Pancreas (tissue), 10 donors: Measurements from ENCODE around the gene PRMT3. TPM values are rescaled to one million over a fixed set of nuclear protein-coding genes. Genes with fewer than 3 reads are reported as not detected.

Experiments used
- ATAC-seq, 4 donors: fragments of 200-7000 bp; cut with Tn5 transposase; one replicate each; pipeline versions ENCODE4 v1.8.0 to v1.9.1; 2020; ENCODE audit warnings: mild to moderate bottlenecking in 4 of 4, moderate library complexity in 4 of 4
- DNase-seq, 6 donors: peaks; one replicate each; pipeline ENCODE4 v3.0.0-alpha.2; 2020
- FAIRE-seq: peaks from 2 replicates; lab custom pipeline; 2012; peaks lifted over from hg19 to GRCh38; lab: Jason Lieb, UNC
- H3K27ac ChIP-seq, 4 donors: fragments of 200-600 bp; sonication (generic); 1 replicate in 3 of 4; 2 replicates in 1 of 4; pipeline versions ENCODE4 v1.5.0 to v1.8.0; 2020
- H3K27me3 ChIP-seq, 4 donors: fragments of 200-600 bp; one replicate each; pipeline ENCODE4 v1.8.0; 2021
- H3K36me3 ChIP-seq, 3 donors: fragments of 200-600 bp; sonication (generic) in 1 of 3; one replicate each; pipeline versions ENCODE4 v1.5.0 to v1.8.0; 2020 to 2021
- H3K4me1 ChIP-seq, 3 donors: fragments of 200-600 bp; one replicate each; pipeline ENCODE4 v1.8.0; 2021
- H3K4me3 ChIP-seq, 4 donors: fragments of 200-600 bp; sonication (generic) in 2 of 4; one replicate each; pipeline versions ENCODE4 v1.5.0 to v1.8.0; 2020 to 2021
- H3K9me3 ChIP-seq, 4 donors: fragments of 200-600 bp; one replicate each; pipeline ENCODE4 v1.8.0; 2021
- WGBS, 2 donors: extraction: QIAGEN DNeasy Blood & Tissue Kit; methylation state at CpG; one replicate each; pipeline ENCODE4 v1.1.7; 2013; 5-methylcytosine and 5-hydroxymethylcytosine counted together
- intact Hi-C, 3 donors: fragments of 100-400 bp; cut with DNase I; formaldehyde crosslinking; loops; one replicate each; pipeline versions ENCODE4 v1.11.1 to v1.14.2; 2022
- polyA plus RNA-seq, 2 donors: library from polyadenylated mRNA; stranded (reverse); fragments of 200-250 nt; gene quantifications; one replicate each; pipeline ENCODE4 v1.2.3, GENCODE V29; 2013
- total RNA-seq, 6 donors: library from RNA; stranded (reverse); fragmentation: NEBNext Ultra II Directional in 4 of 6; extraction: Animal tissue kit (Norgen Biotek cat#: 25700) in 4 of 6; gene quantifications; one replicate each; pipeline versions ENCODE4 v1.2.1 to v1.2.4, GENCODE V29; 2021 to 2023
- TF ChIP-seq, protein P1 (sequence below), 4 donors: fragments of 200-600 bp; sonication (generic) in 3 of 4; IDR thresholded peaks; one replicate each; pipeline versions ENCODE4 v1.5.0 to v1.8.0; 2021; ENCODE audit warnings: antibody characterized with exemption in 4 of 4
- donor health status: healthy with polysubstance abuse.
- donor health status: DM: no; HTN: no; CAD: no; lungs with moderate emphysema.
- donor health status: DM: no; HTN: no; CAD: no.
- donor health status: control.
- donor health status: control.
- donor health status: Bipolar disorder and iron deficiency.
- donor health status: DM: yes; HTN: yes; CAD: no.
- donor health status: DM: no; HTN: no; CAD: no.
- donor health status: DM: no; HTN: no; CAD: no.
- donor health status: DM: yes; HTN: yes; CAD: no.

Gene PRMT3
- total and polyA plus RNA-seq, 8 donors, result 4.9 to 10.3 (median 5.9) TPM

DNA sequence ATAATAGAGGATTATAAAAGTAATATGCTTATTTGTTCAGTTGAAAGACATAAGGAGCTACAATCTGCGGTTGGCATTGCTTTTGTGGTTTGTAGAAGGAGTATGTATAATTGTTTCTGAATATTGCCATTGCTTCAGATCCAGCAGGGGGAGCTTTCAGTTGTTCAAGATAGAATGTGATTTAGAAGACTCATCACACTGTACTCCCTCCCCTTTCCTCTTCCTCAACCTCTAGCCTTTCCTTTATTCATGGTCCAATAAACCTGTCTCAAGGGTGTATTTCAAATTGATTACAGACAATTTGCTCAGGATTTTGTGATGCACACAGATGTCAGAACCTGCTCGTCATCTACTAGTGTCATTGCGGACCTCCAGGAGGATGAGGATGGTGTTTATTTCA lies 9.8 kb downstream of the PRMT3 start:
- ATAC-seq (peak in 3 of 4 donors; percentile 55 to 73 (median 68)), FAIRE-seq (no peak), DNase-seq (no peak)
- TF ChIP-seq, protein P1, sequence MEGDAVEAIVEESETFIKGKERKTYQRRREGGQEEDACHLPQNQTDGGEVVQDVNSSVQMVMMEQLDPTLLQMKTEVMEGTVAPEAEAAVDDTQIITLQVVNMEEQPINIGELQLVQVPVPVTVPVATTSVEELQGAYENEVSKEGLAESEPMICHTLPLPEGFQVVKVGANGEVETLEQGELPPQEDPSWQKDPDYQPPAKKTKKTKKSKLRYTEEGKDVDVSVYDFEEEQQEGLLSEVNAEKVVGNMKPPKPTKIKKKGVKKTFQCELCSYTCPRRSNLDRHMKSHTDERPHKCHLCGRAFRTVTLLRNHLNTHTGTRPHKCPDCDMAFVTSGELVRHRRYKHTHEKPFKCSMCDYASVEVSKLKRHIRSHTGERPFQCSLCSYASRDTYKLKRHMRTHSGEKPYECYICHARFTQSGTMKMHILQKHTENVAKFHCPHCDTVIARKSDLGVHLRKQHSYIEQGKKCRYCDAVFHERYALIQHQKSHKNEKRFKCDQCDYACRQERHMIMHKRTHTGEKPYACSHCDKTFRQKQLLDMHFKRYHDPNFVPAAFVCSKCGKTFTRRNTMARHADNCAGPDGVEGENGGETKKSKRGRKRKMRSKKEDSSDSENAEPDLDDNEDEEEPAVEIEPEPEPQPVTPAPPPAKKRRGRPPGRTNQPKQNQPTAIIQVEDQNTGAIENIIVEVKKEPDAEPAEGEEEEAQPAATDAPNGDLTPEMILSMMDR (IDR thresholded peaks at IDR 0.05), result peak in 1 of 4 donors; percentile 26
- intact Hi-C loops, result no loop called here
- Histone ChIP-seq H3K4me1 (no peaks in the 10 kb centered on the region), H3K9me3 (no peaks in the 10 kb centered on the region), H3K27ac (no peak overlapping the region), H3K27me3 (no peaks in the 10 kb centered on the region), H3K36me3 (peaks cover 0 to 19% (median 6%) of the 10 kb centered on the region in 3 donors), H3K4me3 (no peak overlapping the region)
- 70 to 81% methylated on average over 3 of the region's 3 CpGs for WGBS, 2 donors

DNA sequence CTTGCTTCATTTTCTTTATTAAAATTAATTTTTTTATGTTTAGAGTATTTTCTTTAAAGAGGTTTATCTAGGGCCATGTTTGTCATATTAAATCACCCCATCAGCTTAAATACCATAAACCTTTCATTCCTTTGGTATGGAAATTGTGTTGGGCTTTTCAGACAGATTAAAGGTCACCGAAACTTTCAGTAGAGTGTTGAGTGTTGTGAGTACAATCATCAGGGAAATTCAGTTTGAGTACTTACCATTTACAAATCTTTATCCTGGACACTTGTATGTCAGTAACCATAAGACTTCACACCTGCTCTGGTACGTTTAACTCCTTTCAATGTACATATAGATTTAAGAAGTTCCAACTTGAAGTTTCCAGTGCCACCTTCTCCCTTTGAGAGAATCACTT lies 12.0 kb downstream of the PRMT3 start:
- FAIRE-seq, result no peak

DNA sequence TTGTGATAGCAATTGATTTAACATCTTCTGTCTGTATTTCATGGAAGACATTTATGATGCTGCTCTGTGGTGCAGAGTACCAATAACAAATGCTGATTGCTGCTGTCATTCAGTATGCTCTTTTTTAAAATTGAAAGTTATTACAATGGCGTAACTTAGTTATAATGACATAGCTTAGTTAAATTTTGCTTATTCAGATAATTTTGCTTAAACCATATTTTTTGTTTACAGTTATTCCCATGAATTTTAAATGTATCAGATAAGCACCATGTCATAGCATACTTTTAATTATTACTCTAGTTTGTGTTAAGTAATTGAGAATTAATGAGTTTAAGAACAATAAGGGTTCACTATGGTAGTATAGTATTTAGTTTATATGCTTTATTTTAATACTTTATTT lies 15.5 kb downstream of the PRMT3 start:
- 96% methylated on average over 1 of the region's 1 CpG for WGBS, 2 donors
- no peaks in the 10 kb centered on the region for H3K9me3 ChIP-seq
- H3K4me3 ChIP-seq, result no peak overlapping the region
- intact Hi-C loops, result loop anchor here in 1 of 3 donors (5.0 kb wide), 1 partner anchor 204 kb away; no protein-coding TSS in a partner anchor
- no peaks in the 10 kb centered on the region for H3K4me1 ChIP-seq
- TF ChIP-seq, protein P1 (IDR thresholded peaks at IDR 0.05), result no peak
- DNase-seq (no peak), ATAC-seq (no peak), FAIRE-seq (no peak)
- H3K36me3 ChIP-seq, result peaks cover 0 to 27% (median 6%) of the 10 kb centered on the region in 3 donors
- no peak overlapping the region for H3K27ac ChIP-seq
- no peaks in the 10 kb centered on the region for H3K27me3 ChIP-seq

More for the DNA sequence above, 12.0 kb downstream of the PRMT3 start:
- TF ChIP-seq, protein P1 (IDR thresholded peaks at IDR 0.05), result no peak
- Histone ChIP-seq H3K27ac (no peak overlapping the region), H3K9me3 (no peaks in the 10 kb centered on the region), H3K36me3 (peaks cover 0 to 20% (median 6%) of the 10 kb centered on the region in 3 donors), H3K27me3 (no peaks in the 10 kb centered on the region), H3K4me3 (no peak overlapping the region), H3K4me1 (no peaks in the 10 kb centered on the region)
- ATAC-seq (no peak), DNase-seq (no peak)
- 81 to 86% methylated on average over 2 of the region's 2 CpGs for WGBS, 2 donors
- intact Hi-C loops, result no loop called here

DNA sequence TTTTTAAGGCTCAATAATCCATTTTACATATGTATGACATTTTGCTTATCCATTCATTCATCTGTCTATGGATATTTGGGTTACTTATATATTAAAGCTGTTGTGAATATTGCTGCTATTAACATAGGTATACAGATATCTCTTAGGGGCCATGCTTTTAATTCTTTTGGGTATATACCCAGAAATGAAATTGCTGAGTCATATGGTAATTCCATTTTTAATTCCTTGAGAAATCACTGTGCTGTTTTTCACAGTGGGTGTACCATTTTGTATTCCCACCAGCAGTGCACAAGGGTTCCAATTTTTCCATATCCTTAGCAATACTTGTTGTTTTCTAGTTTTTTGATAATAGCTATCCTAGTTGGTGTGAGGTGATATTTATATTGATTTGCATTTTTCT lies 19.0 kb downstream of the PRMT3 start:
- no peak for ATAC-seq
- Histone ChIP-seq H3K27me3 (no peaks in the 10 kb centered on the region), H3K4me1 (no peaks in the 10 kb centered on the region), H3K36me3 (peaks cover 0 to 30% (median 0%) of the 10 kb centered on the region in 3 donors), H3K4me3 (no peak overlapping the region), H3K9me3 (no peaks in the 10 kb centered on the region), H3K27ac (no peak overlapping the region)
- TF ChIP-seq, protein P1 (IDR thresholded peaks at IDR 0.05), result no peak
- intact Hi-C loops, result no loop called here
- DNase-seq, result no peak
- FAIRE-seq, result no peak

DNA sequence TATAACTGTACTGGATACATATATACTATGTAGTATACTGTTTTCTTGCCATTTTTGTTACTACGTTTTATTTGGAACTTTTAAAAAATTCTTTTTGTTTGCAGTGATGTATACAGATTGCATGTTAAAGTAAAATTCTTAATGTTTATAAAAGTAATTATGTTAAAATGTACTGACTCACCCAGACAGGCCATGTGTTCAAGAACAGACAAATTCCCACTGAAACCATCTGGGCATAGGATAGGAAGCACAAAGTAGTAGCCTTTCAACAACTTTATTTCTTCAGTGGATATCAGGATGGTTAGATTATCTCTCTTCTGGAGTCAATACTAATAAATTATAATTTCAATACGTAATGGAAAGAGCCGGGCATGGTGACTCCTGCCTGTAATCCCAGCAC lies 19.8 kb downstream of the PRMT3 start:
- Histone ChIP-seq H3K27ac (no peak overlapping the region), H3K4me3 (no peak overlapping the region), H3K27me3 (no peaks in the 10 kb centered on the region), H3K4me1 (no peaks in the 10 kb centered on the region), H3K9me3 (no peaks in the 10 kb centered on the region), H3K36me3 (peaks cover 0 to 30% (median 0%) of the 10 kb centered on the region in 3 donors)
- FAIRE-seq, result no peak
- no peak for ATAC-seq
- TF ChIP-seq, protein P1 (IDR thresholded peaks at IDR 0.05), result no peak
- intact Hi-C loops, result no loop called here
- WGBS, 2 donors, result 63 to 64% methylated on average over 3 of the region's 3 CpGs
- no peak for DNase-seq
